B cell (primary cell): Measurements from ENCODE around the gene IL18R1. TPM values are rescaled to one million over a fixed set of nuclear protein-coding genes. Genes with fewer than 3 reads are reported as not detected.

ENCODE experiments used
- ATAC-seq: fragments of 200-7000 bp; cut with Tn5 transposase; one replicate; pipeline ENCODE4 v1.10.0; 2021; ENCODE audit warnings: low read depth, mild to moderate bottlenecking, moderate number of reproducible peaks, moderate library complexity
- CTCF ChIA-PET: fragments of 350-600 bp; sonication (Branson Sonifier 250); formaldehyde crosslinking; loops from one replicate; lab custom pipeline; 2021; ENCODE audit warnings: antibody characterized with exemption, inconsistent platforms; lab: Charles Lee
- POLR2A ChIA-PET: fragments of 350-600 bp; sonication (Branson Sonifier 250); formaldehyde crosslinking; loops from one replicate; lab custom pipeline; 2021; ENCODE audit warnings: antibody characterized with exemption; lab: Charles Lee
- DNase-seq: peaks from one replicate; pipeline ENCODE4 v3.0.0; 2013
- H2AFZ ChIP-seq: 2 replicates; pipeline ENCODE4 v1.6.1; 2012; ENCODE audit warnings: mild to moderate bottlenecking, low read depth, low read length; ENCODE audit not compliant: insufficient read depth, poor library complexity, severe bottlenecking
- H3K27ac ChIP-seq, 2 donors: 1 replicate in 1 of 2; 2 replicates in 1 of 2; pipeline ENCODE4 v1.5.1; 2012 to 2013; ENCODE audit warnings: low read length in 2 of 2, mild to moderate bottlenecking in 2 of 2, moderate library complexity in 1 of 2
- H3K27me3 ChIP-seq, 4 experiments: fragments of 200-600 bp in 1 of 4; sonication (generic) in 1 of 4; replicated peaks in 1 of 4; 1 replicate in 2 of 4; 2 replicates in 2 of 4; pipeline versions ENCODE4 v1.6.1 to v1.7.0; 2013 to 2016; ENCODE audit warnings: low read length in 3 of 4, mild to moderate bottlenecking in 2 of 4, mixed read lengths in 1 of 4, moderate library complexity in 1 of 4; ENCODE audit not compliant: insufficient read depth in 4 of 4, control insufficient read depth in 3 of 4; ENCODE audit errors: control extremely low read depth in 1 of 4
- H3K36me3 ChIP-seq, 2 experiments: replicated peaks in 1 of 2; 1 replicate in 1 of 2; 2 replicates in 1 of 2; pipeline versions ENCODE4 v1.6.1 to v1.7.1; 2013; ENCODE audit warnings: low read length in 1 of 2; ENCODE audit not compliant: insufficient read depth in 2 of 2, control insufficient read depth in 1 of 2; ENCODE audit errors: control extremely low read depth in 1 of 2, extremely low read depth in 1 of 2
- H3K4me1 ChIP-seq, 2 donors: fragments of 200-600 bp in 1 of 2; sonication (generic) in 1 of 2; 1 replicate in 1 of 2; 2 replicates in 1 of 2; pipeline versions ENCODE4 v1.5.1 to v1.6.1; 2013 to 2017; ENCODE audit warnings: low read length in 2 of 2; ENCODE audit not compliant: control insufficient read depth in 2 of 2, insufficient read depth in 2 of 2
- H3K4me2 ChIP-seq: replicated peaks from 2 replicates; pipeline ENCODE3; 2012; ENCODE audit warnings: mild to moderate bottlenecking, low read depth, low read length; ENCODE audit not compliant: poor library complexity, severe bottlenecking
- H3K4me3 ChIP-seq, 5 experiments: fragments of 200-600 bp in 1 of 5; sonication (generic) in 1 of 5; 1 replicate in 3 of 5; 2 replicates in 2 of 5; pipeline versions ENCODE4 v1.5.1 to v1.7.0; 2011 to 2016; ENCODE audit warnings: low read length in 4 of 5, mild to moderate bottlenecking in 4 of 5, low read depth in 2 of 5, control low read depth in 1 of 5, moderate library complexity in 1 of 5; ENCODE audit not compliant: insufficient read depth in 1 of 5; ENCODE audit errors: control extremely low read depth in 1 of 5, extremely low read depth in 1 of 5
- H3K79me2 ChIP-seq: fragments of 200-600 bp; sonication (generic); one replicate; pipeline ENCODE4 v1.6.0; 2016; ENCODE audit warnings: low read length; ENCODE audit not compliant: control insufficient read depth, insufficient read depth
- H3K9ac ChIP-seq: fragments of 200-600 bp; sonication (generic); 2 replicates; pipeline ENCODE4 v1.6.1; 2017; ENCODE audit warnings: mild to moderate bottlenecking, low read length, moderate library complexity
- H3K9me3 ChIP-seq, 3 donors: one replicate each; pipeline versions ENCODE4 v1.6.1 to v1.7.1; 2013; ENCODE audit warnings: low read length in 2 of 3; ENCODE audit not compliant: control insufficient read depth in 2 of 3, insufficient read depth in 1 of 3; ENCODE audit errors: control extremely low read depth in 1 of 3
- H4K20me1 ChIP-seq: 2 replicates; pipeline ENCODE4 v1.6.0; 2012; ENCODE audit warnings: mild to moderate bottlenecking, low read length; ENCODE audit not compliant: insufficient read depth, control insufficient read depth, poor library complexity, severe bottlenecking
- H3K27ac Mint-ChIP-seq: one replicate; pipeline ENCODE4 v1.8.0; 2021; ENCODE audit warnings: mixed read lengths
- H3K27me3 Mint-ChIP-seq: one replicate; pipeline ENCODE4 v1.8.0; 2021; ENCODE audit warnings: mixed read lengths
- H3K4me1 Mint-ChIP-seq: one replicate; pipeline ENCODE4 v1.8.0; 2021; ENCODE audit warnings: mixed read lengths
- H3K4me3 Mint-ChIP-seq: one replicate; pipeline ENCODE4 v1.8.0; 2021; ENCODE audit warnings: mixed read lengths
- H3K9me3 Mint-ChIP-seq: one replicate; pipeline ENCODE4 v1.8.0; 2022; ENCODE audit warnings: mixed read lengths; ENCODE audit not compliant: insufficient read depth
- EZH2 ChIP-seq: IDR thresholded peaks from 2 replicates; pipeline ENCODE4 v1.6.1; 2012; ENCODE audit warnings: borderline replicate concordance, low read depth, mild to moderate bottlenecking, moderate library complexity, low read length; ENCODE audit not compliant: insufficient read depth, poor library complexity, severe bottlenecking
- WGBS: methylation state at CpG from one replicate; pipeline ENCODE4 v1.1.5; 2013; ENCODE audit warnings: missing lambda C conversion rate; ENCODE audit not compliant: insufficient coverage; 5-methylcytosine and 5-hydroxymethylcytosine counted together
- intact Hi-C: fragments of 100-400 bp; cut with micrococcal nuclease; formaldehyde crosslinking; loops from one replicate; pipeline ENCODE4 v1.10.0; 2022
- polyA plus RNA-seq: library from polyadenylated mRNA; depleted of rRNA; stranded (reverse); fragments of >200 nt; gene quantifications from 2 replicates; pipeline ENCODE4 v1.2.3, GENCODE V29; 2012
- total RNA-seq, 2 donors: library from RNA; stranded (reverse); fragments of 120-200 nt in 1 of 2; gene quantifications; 1 replicate in 1 of 2; 2 replicates in 1 of 2; pipeline versions ENCODE4 v1.2.3 to v1.2.4, GENCODE V29; 2013 to 2022
- TF ChIP-seq, protein P1 (sequence below): fragments of 200-600 bp; IDR thresholded peaks from one replicate; pipeline ENCODE4 v1.8.0; 2022; ENCODE audit warnings: antibody characterized with exemption, mild to moderate bottlenecking

The IL18R1 gene
- total and polyA plus RNA-seq, 2 donors (not counting 1 experiment from before 2014, with no cell fraction given) = 1.1 TPM

DNA sequence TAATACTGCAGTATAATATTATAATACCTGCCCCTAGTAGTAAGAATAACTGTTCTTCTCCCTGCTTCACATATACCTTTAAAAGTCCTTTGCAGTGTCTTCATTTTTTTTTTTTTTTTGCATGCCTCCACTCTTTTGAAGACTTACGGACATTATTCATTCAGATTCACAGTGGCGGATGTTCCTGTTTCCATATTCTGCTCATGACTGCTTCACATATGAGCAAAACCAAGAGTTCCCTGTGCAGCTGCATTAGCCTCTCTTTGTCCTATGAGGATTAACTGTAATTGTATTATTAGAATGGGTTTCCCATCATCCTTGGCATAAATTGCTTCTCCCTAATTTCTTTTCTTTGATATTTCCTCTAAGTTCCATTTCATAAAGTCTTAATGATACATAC, 80.1 kb downstream of the IL18R1 start:
- ChIA-PET CTCF (interaction anchor here (0.7 to 1.3 kb wide), 3 partner anchors 8 to 198 kb away, joined by 3 read pairs; no protein-coding TSS in a partner anchor), POLR2A (no interaction called here)
- Mint-ChIP-seq H3K4me3 (no peak overlapping the region), H3K4me1 (peaks cover 21% of the 10 kb centered on the region), H3K9me3 (no peaks in the 10 kb centered on the region), H3K27ac (no peak overlapping the region), H3K27me3 (no peaks in the 10 kb centered on the region)
- TF ChIP-seq, protein P1, sequence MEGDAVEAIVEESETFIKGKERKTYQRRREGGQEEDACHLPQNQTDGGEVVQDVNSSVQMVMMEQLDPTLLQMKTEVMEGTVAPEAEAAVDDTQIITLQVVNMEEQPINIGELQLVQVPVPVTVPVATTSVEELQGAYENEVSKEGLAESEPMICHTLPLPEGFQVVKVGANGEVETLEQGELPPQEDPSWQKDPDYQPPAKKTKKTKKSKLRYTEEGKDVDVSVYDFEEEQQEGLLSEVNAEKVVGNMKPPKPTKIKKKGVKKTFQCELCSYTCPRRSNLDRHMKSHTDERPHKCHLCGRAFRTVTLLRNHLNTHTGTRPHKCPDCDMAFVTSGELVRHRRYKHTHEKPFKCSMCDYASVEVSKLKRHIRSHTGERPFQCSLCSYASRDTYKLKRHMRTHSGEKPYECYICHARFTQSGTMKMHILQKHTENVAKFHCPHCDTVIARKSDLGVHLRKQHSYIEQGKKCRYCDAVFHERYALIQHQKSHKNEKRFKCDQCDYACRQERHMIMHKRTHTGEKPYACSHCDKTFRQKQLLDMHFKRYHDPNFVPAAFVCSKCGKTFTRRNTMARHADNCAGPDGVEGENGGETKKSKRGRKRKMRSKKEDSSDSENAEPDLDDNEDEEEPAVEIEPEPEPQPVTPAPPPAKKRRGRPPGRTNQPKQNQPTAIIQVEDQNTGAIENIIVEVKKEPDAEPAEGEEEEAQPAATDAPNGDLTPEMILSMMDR = no peak
- TF ChIP-seq EZH2 = no peak
- Histone ChIP-seq H3K36me3 (no peaks in the 10 kb centered on the region), H3K27ac (no peak overlapping the region), H2AFZ (no peak overlapping the region), H3K4me3 (no peak overlapping the region), H3K27me3 (no peaks in the 10 kb centered on the region), H3K4me2 (peak overlapping the region; percentile 43), H3K4me1 (peaks cover 9 to 11% of the 10 kb centered on the region in 2 donors), H4K20me1 (no peaks in the 10 kb centered on the region), H3K9me3 (peaks cover 0 to 4% (median 0%) of the 10 kb centered on the region in 3 donors), H3K79me2 (no peaks in the 10 kb centered on the region), H3K9ac (peak overlapping the region; percentile 21)
- intact Hi-C loops = no loop called here
- no CpG with 5 or more reads among the region's 2 CpGs for WGBS
- ATAC-seq (no peak), DNase-seq (no peak)

DNA sequence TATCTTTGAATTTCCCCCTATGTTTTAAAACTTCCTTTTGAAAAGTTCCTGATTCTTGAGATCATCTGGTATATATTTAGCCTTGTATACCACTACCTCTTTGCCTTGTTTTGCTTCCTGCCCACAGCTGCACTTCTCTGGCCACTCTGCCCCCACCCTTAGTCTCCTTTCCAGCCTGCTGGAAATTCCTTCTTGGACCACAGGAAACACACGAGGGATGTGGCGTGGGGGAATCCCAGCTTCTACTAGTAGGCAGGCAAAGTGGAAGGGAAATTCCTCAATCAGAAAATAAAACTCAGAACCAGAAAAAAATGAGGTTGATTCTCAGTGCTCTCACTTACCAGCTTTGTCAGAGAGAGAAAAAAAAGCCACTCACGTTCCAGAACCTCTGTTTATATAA, 80.7 kb downstream of the IL18R1 start:
- DNase-seq (no peak), ATAC-seq (no peak)
- Mint-ChIP-seq H3K4me1 (peaks cover 18% of the 10 kb centered on the region), H3K27ac (no peak overlapping the region), H3K27me3 (no peaks in the 10 kb centered on the region), H3K4me3 (no peak overlapping the region), H3K9me3 (no peaks in the 10 kb centered on the region)
- no peaks in the 10 kb centered on the region for H3K36me3 ChIP-seq
- H3K9ac ChIP-seq = peak overlapping the region; percentile 21
- ChIA-PET CTCF (interaction anchor here (0.7 to 1.3 kb wide), 3 partner anchors 196 to 416 kb away, joined by 3 to 4 read pairs (median 3); no protein-coding TSS in a partner anchor), POLR2A (no interaction called here)
- H3K79me2 ChIP-seq = no peaks in the 10 kb centered on the region
- WGBS = no CpG with 5 or more reads among the region's 3 CpGs
- H3K4me2 ChIP-seq = peak overlapping the region; percentile 43
- intact Hi-C loops = no loop called here
- H3K27ac ChIP-seq = peak overlapping the region in 1 of 2 donors; percentile 9
- H2AFZ ChIP-seq = no peak overlapping the region
- peaks cover 9 to 11% of the 10 kb centered on the region in 2 donors for H3K4me1 ChIP-seq
- H4K20me1 ChIP-seq = no peaks in the 10 kb centered on the region
- no peak for TF ChIP-seq EZH2
- peaks cover 0 to 4% (median 0%) of the 10 kb centered on the region in 3 donors for H3K9me3 ChIP-seq
- H3K27me3 ChIP-seq = no peaks in the 10 kb centered on the region
- no peak overlapping the region for H3K4me3 ChIP-seq
